GM18517 (cell line): ENCODE data around the gene CILP.
"Not testable (repeated sequence)": the region's sequence is repeated elsewhere in the genome, so short reads cannot be mapped to it uniquely, and the experiment has no call there.

Experiments
- ATAC-seq: cut with Tn5 transposase; IDR thresholded peaks from one replicate; pipeline ENCODE4 v1.9.1; 2021; ENCODE audit warnings: mild to moderate bottlenecking, moderate library complexity; ENCODE audit not compliant: unreplicated experiment

Gene CILP, protein sequence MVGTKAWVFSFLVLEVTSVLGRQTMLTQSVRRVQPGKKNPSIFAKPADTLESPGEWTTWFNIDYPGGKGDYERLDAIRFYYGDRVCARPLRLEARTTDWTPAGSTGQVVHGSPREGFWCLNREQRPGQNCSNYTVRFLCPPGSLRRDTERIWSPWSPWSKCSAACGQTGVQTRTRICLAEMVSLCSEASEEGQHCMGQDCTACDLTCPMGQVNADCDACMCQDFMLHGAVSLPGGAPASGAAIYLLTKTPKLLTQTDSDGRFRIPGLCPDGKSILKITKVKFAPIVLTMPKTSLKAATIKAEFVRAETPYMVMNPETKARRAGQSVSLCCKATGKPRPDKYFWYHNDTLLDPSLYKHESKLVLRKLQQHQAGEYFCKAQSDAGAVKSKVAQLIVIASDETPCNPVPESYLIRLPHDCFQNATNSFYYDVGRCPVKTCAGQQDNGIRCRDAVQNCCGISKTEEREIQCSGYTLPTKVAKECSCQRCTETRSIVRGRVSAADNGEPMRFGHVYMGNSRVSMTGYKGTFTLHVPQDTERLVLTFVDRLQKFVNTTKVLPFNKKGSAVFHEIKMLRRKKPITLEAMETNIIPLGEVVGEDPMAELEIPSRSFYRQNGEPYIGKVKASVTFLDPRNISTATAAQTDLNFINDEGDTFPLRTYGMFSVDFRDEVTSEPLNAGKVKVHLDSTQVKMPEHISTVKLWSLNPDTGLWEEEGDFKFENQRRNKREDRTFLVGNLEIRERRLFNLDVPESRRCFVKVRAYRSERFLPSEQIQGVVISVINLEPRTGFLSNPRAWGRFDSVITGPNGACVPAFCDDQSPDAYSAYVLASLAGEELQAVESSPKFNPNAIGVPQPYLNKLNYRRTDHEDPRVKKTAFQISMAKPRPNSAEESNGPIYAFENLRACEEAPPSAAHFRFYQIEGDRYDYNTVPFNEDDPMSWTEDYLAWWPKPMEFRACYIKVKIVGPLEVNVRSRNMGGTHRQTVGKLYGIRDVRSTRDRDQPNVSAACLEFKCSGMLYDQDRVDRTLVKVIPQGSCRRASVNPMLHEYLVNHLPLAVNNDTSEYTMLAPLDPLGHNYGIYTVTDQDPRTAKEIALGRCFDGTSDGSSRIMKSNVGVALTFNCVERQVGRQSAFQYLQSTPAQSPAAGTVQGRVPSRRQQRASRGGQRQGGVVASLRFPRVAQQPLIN

DNA sequence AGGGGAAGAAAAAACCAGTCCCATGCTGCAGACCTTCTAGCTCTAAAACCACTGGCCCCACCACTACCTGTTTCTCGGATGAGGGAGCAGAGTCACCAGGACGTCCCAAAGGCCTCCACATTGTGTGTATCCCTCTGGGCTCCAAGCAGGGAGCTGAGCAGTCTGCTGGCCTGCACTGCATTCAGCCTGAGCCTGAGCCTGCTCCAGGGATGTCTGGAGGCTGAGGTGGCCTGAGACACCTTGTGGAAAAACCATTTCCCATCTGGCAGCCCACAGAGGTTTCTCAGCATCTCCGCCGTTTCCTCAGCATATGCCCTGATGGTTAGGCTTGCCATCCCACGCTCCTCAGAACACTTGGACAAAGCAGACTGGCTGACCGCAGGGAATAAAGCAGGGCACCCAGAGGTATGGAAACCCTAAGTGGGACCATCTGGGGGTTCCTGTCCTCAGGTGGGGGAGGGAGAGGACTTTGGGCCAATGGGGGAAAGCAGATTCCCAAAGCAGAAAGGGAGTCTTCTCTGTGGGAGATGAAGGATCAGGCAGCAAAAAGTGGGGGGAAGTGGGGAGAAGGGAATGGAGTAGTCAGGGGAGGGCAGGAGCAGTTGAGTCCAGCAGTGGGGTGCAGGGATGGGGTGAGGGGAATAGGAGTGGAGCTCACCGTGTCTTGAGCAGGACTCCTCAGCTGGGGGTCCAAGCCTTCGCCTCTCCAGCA, at the start of gene CILP:
Gene CILP (minus strand): TSS at position 704 of the 712 bp plus-strand sequence. CDS start 1,718 bp downstream, outside the sequence.
- no peak for ATAC-seq

DNA sequence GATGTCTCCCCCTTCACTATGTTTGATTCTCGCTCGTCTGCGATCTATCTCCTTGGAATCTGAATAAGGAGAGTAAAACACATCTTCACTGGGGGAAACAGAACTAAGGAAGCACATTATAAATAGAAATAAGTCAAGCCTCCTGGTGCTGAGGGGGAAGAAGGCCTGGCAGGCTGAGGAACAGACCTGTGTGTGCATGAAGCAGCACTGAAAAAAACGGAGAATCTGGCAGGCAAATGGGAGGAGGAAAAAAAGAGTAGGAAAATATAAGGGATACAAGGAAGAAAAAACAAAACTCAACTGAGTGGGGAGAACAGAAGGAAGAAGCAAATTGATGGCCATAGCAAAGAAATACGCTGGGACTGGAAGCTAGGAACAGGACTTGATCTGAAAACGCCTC, 49.7 kb upstream of the CILP start:
- ATAC-seq: no peak

DNA sequence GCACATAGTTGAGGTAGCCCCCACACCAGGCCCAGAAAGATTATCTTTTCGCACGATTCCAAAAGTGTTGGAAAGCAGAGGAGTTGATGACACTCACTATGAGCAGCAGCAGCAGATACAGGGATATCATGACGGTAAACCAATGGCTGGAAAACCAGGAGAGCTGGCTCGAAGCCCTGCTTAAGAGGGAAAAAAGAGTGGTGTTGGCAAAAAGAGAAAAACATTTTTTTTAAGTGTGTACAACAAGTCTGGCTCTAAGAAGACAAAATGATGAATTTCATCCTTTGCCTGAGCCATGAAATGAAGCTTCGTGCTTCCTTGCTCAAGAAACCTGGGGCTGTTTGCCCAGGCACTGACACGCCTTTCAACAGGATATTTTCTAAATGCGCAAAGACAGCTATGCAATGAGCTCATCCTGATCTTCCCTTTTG, 48.1 kb upstream of the CILP start:
- ATAC-seq: no peak

DNA sequence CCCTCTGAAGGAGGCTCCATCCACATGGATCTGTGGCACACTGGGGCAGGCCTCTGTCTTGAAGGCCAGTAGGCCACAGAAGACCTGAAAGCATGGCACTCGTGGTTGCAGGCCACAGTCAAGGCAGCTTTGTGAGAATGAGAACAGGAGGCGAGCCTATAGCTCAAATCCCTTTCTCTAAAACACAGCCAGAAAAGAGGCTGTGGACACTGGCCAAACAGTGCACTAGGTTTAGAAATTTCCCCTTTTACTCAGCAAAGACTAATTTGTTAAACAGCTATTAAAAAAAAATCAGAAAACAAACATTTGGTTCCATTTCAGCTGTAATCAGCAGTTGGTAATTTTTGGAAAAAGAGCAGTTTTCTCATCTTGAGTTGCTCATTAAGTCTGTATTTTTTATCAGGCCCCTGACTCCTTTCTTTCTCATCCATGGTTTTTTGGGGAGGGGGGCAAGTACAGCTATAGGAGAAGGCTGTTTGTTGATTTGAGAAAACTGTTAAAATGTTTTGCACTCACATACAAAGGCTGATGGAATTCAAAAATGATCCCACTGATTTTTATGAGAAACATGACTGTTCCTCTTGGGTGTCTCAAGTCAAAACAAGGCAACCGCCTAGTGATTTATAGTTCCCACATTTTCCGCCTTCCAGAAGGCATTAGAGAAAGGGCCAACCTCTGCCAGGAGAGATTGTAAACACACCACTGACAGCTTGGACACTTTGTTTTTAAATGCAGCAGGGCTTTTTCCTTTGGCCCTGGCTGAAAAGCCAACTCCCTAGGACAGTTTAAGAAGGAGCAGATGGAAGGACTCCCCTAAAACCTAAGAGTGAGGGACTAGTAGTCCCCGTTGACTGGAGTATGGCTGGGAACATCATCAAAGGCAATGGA, 47.3 kb upstream of the CILP start:
- no peak for ATAC-seq

DNA sequence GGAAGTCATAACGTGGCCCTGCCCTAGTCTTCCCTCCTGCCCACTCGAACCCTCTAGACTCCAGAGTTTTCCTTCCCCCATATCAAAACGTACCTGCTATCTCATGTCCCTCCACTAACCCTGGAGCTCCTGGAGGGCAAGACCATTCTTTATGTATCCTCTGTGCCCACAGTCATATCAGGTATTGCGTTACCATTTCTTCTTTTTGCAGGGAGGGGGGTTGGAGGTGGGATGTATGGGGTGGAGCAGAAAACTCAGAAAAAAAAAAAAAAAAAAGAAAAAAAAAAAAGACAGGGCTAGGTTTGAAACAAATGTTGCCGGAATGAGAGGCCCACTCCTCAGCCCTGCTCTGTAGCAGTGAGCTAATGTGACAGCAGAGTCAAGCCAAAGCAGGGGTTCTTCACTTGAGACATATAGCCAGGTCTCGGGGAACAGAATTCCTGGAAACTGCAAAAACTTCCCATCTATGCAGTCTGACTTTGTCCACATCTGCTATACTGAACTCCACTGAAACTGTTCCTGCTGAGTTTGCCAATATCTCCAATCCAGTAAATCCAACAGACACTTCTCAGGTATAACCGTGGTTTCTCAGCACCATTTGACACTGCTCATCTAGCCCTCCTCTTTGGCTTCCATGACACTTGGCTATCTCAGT, 44.3 kb upstream of the CILP start:
- no peak for ATAC-seq

DNA sequence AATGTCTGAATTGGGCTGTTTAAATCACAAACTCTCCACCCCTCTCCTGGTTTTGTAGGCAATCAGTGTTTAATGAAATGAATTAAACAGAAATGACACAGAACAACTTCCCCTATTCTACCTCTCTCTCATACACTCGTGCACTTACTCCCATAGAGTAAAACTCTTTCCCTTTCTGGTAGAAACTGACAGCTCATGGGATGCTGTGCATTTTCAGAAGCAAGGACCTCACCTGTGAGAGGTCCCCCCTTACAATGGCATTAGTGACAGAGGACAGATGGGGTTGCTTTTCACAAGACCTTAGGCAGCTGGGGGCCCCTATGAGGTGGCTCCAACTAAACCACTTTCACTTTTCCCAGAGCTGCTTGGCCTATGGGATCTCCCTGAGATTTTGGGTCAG, 43.5 kb upstream of the CILP start:
- ATAC-seq: no peak

DNA sequence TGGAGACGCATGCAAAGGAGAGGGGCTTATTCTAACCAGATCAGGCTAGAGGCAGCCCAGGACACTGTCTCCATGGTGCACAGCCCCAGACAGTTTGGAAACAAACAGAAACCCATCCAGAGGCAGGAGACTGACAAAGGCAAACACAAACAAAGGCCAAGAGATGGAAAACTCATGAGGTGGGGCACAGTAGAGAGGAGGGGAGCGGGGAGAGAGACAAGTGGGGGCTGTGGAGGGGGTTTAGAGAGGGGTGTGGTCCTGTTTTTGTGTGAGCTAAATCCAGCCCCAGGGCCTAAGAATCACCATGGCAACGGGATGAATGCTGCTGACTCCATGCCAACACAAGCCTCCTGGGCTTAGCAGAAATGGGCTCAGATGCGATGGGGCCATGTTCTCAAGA, 43.1 kb upstream of the CILP start:
- ATAC-seq: no peak

DNA sequence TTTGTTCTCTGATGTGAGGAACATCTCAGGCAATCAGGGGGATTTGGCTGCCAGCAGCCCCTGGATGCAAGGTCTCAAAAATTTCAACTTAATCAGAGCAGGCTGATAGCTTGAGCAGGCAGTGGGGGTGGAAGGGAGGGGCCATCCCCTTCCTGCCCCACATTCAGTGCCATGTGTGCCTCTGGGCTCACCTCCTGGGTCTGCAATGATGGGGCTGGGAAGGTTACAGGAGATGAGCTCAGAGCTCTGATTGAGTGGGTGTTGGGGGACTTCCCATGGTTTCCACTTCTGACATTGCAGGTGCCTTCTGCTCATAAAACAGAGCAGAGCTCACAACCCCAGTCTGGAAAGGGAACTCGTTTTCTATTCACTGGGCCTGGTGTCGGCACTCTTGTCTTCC, 38.4 kb upstream of the CILP start:
- no peak for ATAC-seq

DNA sequence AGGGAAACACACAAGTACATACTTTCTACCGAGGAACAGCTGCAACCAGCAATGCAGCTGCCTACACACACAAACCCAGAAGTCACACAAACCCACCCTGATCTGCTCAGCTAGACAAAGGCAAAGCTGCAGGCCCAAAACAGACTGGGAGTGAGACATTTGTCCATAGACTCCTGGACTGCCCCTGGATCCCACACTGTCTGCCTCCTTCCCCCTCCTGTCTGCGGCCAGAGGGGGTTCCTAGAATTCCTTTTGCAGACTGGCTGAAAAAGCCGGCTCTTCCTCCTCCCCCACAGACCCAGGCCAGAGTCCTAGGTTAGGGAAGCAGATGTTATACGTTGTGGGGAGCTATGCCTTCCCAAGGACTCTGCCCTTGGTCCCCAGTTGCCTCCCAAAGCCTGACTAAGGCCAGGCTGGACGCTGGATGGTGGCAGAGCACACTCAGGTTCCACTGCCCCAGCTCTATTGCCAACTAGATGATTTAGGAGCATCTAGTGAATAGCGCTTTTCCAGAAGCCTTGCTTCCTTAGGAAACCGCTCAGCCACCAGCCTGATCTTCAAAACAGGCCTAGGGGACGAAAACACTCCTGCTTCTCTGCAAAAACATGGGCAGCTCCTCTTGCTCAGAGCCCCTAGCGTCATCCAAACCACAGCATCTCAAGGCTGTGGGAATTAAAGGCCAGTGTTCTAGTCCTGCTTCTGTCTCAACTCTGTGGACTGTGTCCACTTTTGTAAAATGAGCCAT, 37.4 kb upstream of the CILP start:
- no peak for ATAC-seq

DNA sequence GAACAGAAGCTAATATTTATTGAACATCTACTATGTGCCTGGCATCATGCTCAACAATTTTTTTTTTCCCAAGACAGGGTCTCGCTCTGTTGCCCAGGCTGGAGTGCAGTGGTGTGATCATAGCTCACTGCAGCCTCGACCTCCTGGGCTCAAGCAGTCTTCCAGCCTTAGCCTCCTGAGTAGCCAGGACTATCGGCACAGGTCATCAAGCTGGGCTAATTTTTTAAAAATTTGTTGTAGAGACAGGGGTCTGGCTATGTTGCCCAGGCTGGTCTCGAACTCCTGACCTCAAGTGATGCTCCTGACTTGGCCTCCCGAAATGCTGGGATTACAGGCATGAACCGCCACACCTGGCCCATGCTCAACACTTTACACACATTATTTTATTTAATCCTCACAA, 35.7 kb upstream of the CILP start:
- no peak for ATAC-seq

DNA sequence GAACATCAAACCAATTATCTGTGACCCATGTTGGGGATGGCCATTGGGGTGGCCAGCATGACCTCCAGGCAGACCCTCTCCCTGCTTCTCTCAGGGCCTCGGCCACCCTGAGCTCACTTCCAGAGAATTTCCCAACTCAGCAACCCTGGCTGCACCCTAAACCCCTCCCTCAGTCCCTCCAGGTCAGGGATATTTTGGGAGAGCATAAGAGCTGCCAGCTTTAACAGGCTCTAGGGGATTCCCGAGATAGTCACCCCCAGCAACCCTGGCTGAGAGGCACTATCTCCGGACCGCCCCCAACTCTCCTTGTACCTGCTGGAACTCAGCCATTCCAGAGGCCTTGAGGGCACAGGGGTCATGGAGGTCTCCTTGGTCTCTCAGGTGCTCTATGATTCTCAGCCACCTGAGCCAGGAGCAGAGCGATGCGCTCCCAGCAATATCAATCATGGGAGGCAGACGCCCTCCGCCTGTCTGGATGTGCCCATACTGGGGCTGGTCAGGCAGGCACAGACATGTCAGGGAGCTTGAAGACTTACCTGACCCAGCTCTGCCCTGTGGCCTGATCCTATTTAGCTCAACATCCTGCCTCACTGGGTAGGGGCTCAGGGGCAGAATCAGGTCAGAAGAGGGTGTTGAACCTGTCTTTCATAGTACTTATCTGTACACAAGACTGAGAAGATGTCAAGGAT, 34.9 kb upstream of the CILP start:
- no peak for ATAC-seq

DNA sequence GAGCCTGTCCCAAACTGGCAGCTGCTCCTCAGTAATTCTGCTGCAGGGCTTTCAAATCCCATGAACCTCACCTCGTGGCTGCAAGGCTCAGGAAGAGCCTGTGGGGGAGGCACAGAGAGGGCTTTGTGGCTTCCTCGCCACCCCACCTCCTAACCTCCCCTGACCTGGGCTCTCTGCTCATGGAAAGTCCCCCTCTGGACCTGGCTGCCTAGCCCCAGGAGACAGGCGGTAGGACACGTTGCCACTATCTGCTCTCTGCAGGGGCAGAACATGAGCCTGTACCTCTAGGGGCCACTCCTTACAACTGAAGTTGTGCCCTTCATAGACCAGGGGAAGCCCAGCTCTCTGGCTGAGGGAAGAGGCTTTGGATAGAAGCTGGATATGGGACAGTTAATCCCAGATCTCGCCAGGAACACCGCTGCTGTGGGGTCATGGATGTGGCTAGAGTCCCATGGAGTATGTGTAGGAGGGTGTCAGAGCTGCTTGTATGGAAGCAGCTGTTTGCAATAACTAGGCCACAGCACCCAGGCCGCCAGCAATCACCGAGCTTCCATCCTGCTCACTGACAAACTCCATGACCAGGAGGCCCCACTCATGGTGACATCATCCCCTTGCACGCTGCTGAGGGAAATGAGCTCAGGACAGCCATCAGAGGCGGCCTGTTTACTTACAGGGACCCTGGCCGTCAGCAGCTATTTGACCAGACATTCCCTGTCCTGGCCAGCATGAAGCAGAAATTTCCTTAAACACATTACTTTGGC, 34.0 kb upstream of the CILP start:
- no peak for ATAC-seq

DNA sequence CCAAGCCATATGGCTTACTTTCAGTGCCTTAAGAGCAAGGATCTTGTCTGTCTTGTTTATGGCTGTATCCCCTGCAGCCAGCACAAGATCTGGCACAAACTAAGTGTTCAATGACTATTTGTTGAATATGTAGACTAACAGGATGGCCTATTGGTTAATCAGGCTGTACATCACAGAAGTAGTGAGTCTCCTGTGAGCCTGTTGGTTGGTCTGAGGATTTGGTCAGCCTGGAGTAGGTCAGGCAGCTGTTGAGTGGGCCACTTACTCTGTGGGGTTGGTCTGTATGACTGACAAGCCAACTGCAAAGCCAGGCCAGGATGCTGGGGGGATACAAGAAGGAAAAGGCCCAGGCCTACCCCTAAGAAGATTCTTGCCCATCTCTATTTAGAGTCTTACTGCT, 33.4 kb upstream of the CILP start:
- ATAC-seq: no peak

DNA sequence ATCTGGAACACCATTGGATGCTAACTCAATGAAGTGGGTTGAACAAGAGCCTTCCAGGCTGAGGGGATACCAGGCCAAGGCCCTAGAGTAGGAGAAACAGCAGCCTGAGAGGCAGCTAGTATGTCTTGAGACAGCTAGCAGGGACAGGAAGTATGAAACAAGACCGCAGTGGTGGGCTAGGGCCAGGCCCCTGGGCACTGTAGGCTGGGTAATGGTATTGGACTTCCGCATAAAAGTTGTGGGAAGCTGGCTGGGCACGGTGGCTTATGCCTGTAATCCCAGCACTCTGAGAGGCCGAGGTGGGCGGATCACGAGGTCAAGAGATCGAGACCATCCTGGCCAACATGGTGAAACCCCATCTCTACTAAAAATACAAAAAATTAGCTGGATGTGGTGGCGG, 25.2 kb upstream of the CILP start:
- ATAC-seq: not testable (repeated sequence)

DNA sequence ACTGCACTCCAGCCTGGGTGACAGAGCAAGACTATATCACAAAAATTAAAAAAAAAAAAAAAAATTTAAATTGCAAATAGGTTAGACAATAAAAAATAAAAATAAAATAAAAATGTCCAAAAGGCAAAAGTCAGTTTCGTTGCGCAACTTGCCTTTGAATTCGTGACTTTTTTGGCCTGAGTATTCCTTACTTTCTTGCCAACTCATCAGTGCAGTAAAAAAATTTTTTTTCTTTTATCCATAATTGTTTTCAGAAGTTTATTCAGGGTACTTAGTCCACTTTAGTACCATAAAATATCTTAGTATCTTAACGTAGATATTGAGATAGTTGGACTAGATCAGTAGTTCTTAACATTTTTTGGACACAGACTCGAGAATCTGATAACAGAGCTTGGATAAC, 22.4 kb upstream of the CILP start:
- ATAC-seq: no peak

DNA sequence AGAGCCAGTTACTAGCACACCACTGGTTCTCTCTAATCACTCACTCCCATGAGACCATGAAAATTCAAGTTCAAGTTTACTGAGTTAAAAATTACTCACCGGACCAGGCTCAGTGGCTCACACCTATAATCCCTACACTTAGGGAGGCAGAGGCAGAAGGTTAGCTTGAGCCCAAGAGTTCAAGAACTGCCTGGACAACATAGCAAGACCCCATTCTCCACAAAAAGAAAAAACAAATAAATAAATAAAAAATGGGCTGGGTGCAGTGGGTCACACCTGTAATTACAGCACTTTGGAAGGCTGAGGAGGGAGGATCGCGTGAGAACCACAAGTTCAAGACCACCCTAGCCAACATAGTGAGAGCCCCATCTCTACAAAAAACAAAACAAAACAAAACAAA, 21.2 kb upstream of the CILP start:
- ATAC-seq: no peak

DNA sequence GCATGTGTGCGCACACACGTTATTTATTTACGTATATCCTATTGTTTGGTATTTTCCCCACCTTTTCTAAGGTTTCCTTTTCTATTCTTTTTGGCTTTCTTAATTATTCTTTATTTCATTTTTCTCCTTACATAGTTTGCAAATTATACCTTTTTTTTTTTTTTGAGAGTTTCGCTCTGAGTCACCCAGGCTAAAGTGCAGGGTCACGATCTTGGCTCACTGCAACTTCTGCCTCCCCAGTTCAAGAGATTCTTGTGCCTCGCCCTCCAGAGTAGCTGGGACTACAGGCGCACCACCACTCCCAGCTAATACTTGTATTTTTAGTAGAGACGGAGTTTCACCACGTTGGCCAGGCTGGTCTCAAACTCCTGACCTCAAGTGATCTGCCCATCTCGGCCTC, 20.0 kb upstream of the CILP start:
- no peak for ATAC-seq
